ENCODE results near the gene LTB4R2. TPM values are rescaled to one million over a fixed set of nuclear protein-coding genes. Genes with fewer than 3 reads are reported as not detected.

Gene LTB4R2
- total and polyA plus RNA-seq, 7 donors: under 0.01 to 5.5 (median 3.6) TPM; not detected in 1

DNA sequence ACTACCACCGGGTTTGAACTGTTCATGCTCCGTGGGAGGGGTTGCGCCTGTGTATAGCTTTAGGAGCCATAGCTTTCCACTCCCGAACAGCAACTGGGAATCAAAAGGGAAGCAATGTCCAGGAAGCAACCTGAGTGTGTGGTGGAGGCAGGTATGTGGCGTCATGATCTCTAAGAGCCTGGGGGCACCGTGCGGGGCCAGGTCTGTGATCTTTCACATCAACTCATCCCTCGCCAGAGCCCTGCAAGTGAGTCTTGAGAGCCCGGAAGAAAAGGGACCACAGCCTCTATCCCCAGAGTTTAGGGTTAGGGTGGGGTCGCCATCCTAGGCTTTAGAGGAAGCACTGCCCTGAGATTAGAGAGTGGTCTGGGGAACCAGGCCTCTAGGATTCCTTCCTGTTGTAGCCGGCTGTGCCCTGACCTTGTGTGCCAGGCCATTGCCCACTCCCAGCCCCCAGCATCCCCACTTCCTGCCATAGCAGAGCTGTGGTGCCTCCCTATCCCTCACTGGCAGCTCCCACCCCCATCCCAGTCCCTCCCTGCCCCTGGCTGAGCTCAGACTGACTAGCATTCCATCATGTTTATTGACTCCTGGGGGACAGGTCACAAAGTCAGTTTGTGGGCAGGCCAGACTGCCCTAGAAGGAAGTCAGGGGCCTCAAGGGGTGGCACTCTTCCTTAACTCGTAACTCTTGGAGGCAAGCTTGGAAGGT, 25.7 kb downstream of the LTB4R2 start:
- H3K36me3 ChIP-seq: no peaks in the 10 kb centered on the region
- peak overlapping the region; percentile 14 to 70 (median 50) for H3K27ac ChIP-seq
- intact Hi-C loops (cut with DNase I): loop anchor here (10.0 kb wide), 1 partner anchor 339 kb away; no protein-coding TSS in a partner anchor
- TF ChIP-seq POLR2AphosphoS5 (IDR thresholded peaks at IDR 0.05) (peak in 1 of 4 donors; percentile 31), POLR2A (IDR thresholded peaks at IDR 0.05) (no peak), EP300 (IDR thresholded peaks at IDR 0.05) (no peak)
- TF ChIP-seq, protein P1, sequence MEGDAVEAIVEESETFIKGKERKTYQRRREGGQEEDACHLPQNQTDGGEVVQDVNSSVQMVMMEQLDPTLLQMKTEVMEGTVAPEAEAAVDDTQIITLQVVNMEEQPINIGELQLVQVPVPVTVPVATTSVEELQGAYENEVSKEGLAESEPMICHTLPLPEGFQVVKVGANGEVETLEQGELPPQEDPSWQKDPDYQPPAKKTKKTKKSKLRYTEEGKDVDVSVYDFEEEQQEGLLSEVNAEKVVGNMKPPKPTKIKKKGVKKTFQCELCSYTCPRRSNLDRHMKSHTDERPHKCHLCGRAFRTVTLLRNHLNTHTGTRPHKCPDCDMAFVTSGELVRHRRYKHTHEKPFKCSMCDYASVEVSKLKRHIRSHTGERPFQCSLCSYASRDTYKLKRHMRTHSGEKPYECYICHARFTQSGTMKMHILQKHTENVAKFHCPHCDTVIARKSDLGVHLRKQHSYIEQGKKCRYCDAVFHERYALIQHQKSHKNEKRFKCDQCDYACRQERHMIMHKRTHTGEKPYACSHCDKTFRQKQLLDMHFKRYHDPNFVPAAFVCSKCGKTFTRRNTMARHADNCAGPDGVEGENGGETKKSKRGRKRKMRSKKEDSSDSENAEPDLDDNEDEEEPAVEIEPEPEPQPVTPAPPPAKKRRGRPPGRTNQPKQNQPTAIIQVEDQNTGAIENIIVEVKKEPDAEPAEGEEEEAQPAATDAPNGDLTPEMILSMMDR (IDR thresholded peaks at IDR 0.05): no peak
- WGBS, 2 donors: 80 to 86% methylated on average over 12 of the region's 12 CpGs
- peaks cover 8 to 71% (median 56%) of the 10 kb centered on the region in 3 donors for H3K27me3 ChIP-seq
- H3K4me3 ChIP-seq: peak overlapping the region in 1 of 4 donors; percentile 39
- DNase-seq: no peak
- no peaks in the 10 kb centered on the region for H3K9me3 ChIP-seq
- H3K4me1 ChIP-seq: peaks cover 0 to 40% (median 31%) of the 10 kb centered on the region in 4 donors

DNA sequence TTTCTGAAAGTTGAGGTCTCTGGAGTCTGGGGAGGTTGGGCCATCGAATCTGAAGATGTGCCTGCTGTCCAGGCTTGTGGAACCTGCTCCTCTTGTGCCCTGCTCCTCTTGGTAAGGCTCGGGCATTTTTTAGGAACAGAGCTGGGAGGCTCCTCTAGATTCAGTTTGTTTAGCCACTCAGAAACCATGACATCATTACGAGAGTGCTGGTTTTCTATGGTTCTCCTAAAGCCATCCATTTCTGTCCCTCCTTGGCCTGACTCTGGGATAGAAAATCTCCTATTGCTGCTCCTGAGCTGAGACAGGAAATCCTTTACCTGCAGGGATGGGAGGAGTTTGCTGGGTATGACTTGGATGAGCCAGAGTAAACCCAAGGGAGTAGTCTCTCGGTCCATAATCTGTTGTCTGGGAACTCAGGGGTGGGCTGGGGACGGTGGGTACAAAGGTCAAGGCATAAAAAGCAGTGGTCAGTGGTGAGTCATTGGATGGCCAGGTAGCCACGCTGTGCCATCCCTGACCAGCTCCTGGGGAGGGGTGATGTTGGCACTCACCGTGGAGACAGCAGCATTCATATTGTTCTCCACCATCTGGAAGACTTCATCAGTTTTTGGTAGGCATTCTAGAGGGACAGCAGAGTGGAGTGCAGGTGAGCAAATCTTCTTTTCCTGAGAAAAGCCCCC, 27.3 kb downstream of the LTB4R2 start:
- Histone ChIP-seq H3K27ac (no peak overlapping the region), H3K9me3 (no peaks in the 10 kb centered on the region), H3K4me3 (no peak overlapping the region), H3K4me1 (peaks cover 0 to 32% (median 27%) of the 10 kb centered on the region in 4 donors), H3K27me3 (peaks cover 8 to 64% (median 55%) of the 10 kb centered on the region in 3 donors), H3K36me3 (no peaks in the 10 kb centered on the region)
- intact Hi-C loops (cut with DNase I): loop anchor here (10.0 kb wide), 1 partner anchor 338 kb away; no protein-coding TSS in a partner anchor
- no peak for TF ChIP-seq POLR2A (IDR thresholded peaks at IDR 0.05)
- TF ChIP-seq EP300 (IDR thresholded peaks at IDR 0.05): no peak
- TF ChIP-seq, protein P1 (IDR thresholded peaks at IDR 0.05): no peak
- TF ChIP-seq POLR2AphosphoS5 (IDR thresholded peaks at IDR 0.05): no peak
- DNase-seq: no peak
- 82 to 91% methylated on average over 7 of the region's 7 CpGs for WGBS, 2 donors

DNA sequence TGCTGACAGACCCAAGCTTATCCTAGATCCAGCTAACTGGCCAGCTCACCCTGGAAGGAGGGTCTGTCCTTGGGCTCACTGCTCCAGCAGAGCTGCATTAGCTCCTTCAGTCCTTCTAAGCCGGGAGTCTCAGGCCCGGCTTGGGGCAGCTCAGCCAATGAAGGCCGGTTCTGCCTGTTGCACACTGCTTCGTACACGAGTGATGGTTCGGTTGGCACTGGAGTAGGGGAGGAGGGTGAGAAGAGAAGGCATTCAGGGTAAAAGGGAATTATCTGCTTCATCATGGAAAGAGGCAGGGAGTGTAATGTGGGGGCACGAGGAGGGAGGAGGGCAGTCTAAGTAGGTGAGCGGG, 27.9 kb downstream of the LTB4R2 start:
- H3K27me3 ChIP-seq: peaks cover 8 to 59% (median 50%) of the 10 kb centered on the region in 3 donors
- WGBS, 2 donors: 95 to 96% methylated on average over 8 of the region's 8 CpGs
- H3K27ac ChIP-seq: no peak overlapping the region
- DNase-seq: no peak
- H3K9me3 ChIP-seq: no peaks in the 10 kb centered on the region
- TF ChIP-seq POLR2AphosphoS5 (IDR thresholded peaks at IDR 0.05) (no peak), POLR2A (IDR thresholded peaks at IDR 0.05) (no peak), EP300 (IDR thresholded peaks at IDR 0.05) (no peak)
- TF ChIP-seq, protein P1 (IDR thresholded peaks at IDR 0.05): no peak
- intact Hi-C loops (cut with DNase I): loop anchor here (10.0 kb wide), 1 partner anchor 337 kb away; no protein-coding TSS in a partner anchor
- peaks cover 0 to 27% (median 21%) of the 10 kb centered on the region in 4 donors for H3K4me1 ChIP-seq
- H3K36me3 ChIP-seq: no peaks in the 10 kb centered on the region
- H3K4me3 ChIP-seq: no peak overlapping the region

DNA sequence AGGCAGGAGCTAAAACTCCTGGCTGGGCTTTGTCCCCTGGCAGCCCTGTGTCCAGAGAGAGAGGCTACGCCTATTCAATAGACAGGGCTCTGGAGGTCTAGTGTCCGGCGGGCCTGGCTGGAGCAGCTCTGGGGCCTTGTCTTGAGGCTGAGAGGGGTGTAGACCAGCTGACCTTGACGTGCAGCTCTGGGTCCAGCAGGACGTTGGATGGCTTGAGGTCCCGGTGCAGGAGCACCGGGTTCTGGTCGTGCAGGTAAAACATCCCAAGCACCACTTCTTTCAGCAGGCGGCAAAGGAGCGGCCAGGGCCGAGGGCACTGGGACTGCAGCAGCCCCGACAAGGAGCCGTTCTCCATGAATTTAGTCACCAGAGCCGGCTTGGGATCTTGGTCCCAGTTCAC, 28.9 kb downstream of the LTB4R2 start:
- TF ChIP-seq POLR2AphosphoS5 (IDR thresholded peaks at IDR 0.05) (no peak), EP300 (IDR thresholded peaks at IDR 0.05) (no peak), POLR2A (IDR thresholded peaks at IDR 0.05) (no peak)
- TF ChIP-seq, protein P1 (IDR thresholded peaks at IDR 0.05): no peak
- H3K4me3 ChIP-seq: peak overlapping the region in 3 of 4 donors; percentile 38 to 40 (median 40)
- WGBS, 2 donors: 80 to 85% methylated on average over 14 of the region's 14 CpGs
- no peak for DNase-seq
- H3K27me3 ChIP-seq: peaks cover 8 to 48% (median 42%) of the 10 kb centered on the region in 3 donors
- H3K4me1 ChIP-seq: peaks cover 0 to 18% (median 12%) of the 10 kb centered on the region in 4 donors
- intact Hi-C loops (cut with DNase I): loop anchor here (10.0 kb wide), 1 partner anchor 336 kb away; no protein-coding TSS in a partner anchor
- H3K9me3 ChIP-seq: no peaks in the 10 kb centered on the region
- H3K36me3 ChIP-seq: no peaks in the 10 kb centered on the region
- no peak overlapping the region for H3K27ac ChIP-seq

Measured in sigmoid colon (tissue), 7 donors.